HCT116 (cell line): Measurements from ENCODE around the gene CD200R1L. TPM values are rescaled to one million over a fixed set of nuclear protein-coding genes. Genes with fewer than 3 reads are reported as not detected.

ENCODE experiments used
- ATAC-seq: fragments of 200-7000 bp; cut with Tn5 transposase; 2 replicates; pipeline ENCODE4 v1.9.1; 2020; ENCODE audit warnings: mild to moderate bottlenecking, moderate library complexity
- BruUV-seq: library from RNA; stranded (reverse); fragments of 400-500 nt; replicated peaks from 2 replicates; lab custom pipeline; 2021; lab: Mats Ljungman, UMichigan
- CTCF ChIA-PET: fragments of 300-600 bp; sonication (Branson Sonifier 250); formaldehyde crosslinking; loops from one replicate; lab custom pipeline; 2021; ENCODE audit warnings: antibody characterized with exemption; lab: Charles Lee
- POLR2A ChIA-PET: fragments of 300-600, 350-600 bp; sonication (Branson Sonifier 250); formaldehyde crosslinking; loops from one replicate; lab custom pipeline; 2021; ENCODE audit warnings: antibody characterized with exemption; lab: Charles Lee
- RAD21 ChIA-PET, 2 experiments: fragments of 300-600 bp; sonication (Branson Sonifier 250); formaldehyde crosslinking; loops; one replicate each; lab custom pipeline; 2023; ENCODE audit warnings: low total read pairs in 2 of 2; ENCODE audit not compliant: uncharacterized antibody in 2 of 2, unreplicated experiment in 2 of 2, low non-redundant PET in 1 of 2; lab: Charles Lee
- DNase-seq: peaks from one replicate; pipeline ENCODE4 v3.0.0-alpha.2; 2010; ENCODE audit warnings: low read depth, low spot score
- H2AFZ ChIP-seq: fragments of 200-600 bp; shearing (Covaris generic), sonication (generic); 2 replicates; pipeline ENCODE4 v1.6.1; 2017; ENCODE audit warnings: low read depth, mixed run types, mixed read lengths, antibody characterized with exemption, low read length; ENCODE audit not compliant: poor library complexity, severe bottlenecking
- H3K27ac ChIP-seq: 2 replicates; pipeline ENCODE4 v1.5.1; 2012; ENCODE audit warnings: low read depth, low read length
- H3K27me3 ChIP-seq: fragments of 200-600 bp; sonication (generic); 2 replicates; pipeline ENCODE4 v1.6.1; 2016; ENCODE audit warnings: mixed run types, low read length, mixed read lengths; ENCODE audit not compliant: insufficient read depth
- H3K36me3 ChIP-seq, 2 experiments: fragments of 200-500 bp in 1 of 2; fragments of 200-600 bp in 1 of 2; sonication (Bioruptor generic) in 1 of 2; sonication (generic) in 1 of 2; 2 replicates each; pipeline versions ENCODE4 v1.5.1 to v1.6.1; 2014 to 2016; ENCODE audit warnings: low read length in 2 of 2, inconsistent platforms in 1 of 2, mixed read lengths in 1 of 2, mixed run types in 1 of 2; ENCODE audit not compliant: insufficient read depth in 2 of 2, control insufficient read depth in 1 of 2
- H3K4me1 ChIP-seq, 2 experiments: fragments of 200-600 bp in 1 of 2; sonication (generic) in 1 of 2; 2 replicates each; pipeline versions ENCODE4 v1.5.1 to v1.6.1; 2012 to 2017; ENCODE audit warnings: low read length in 2 of 2, inconsistent platforms in 1 of 2, mild to moderate bottlenecking in 1 of 2, mixed read lengths in 1 of 2, mixed run types in 1 of 2, moderate library complexity in 1 of 2; ENCODE audit not compliant: insufficient read depth in 2 of 2, control insufficient read depth in 1 of 2
- H3K4me2 ChIP-seq: fragments of 200-600 bp; sonication (generic); 2 replicates; pipeline ENCODE4 v1.6.1; 2017; ENCODE audit warnings: mixed run types, low read length, mixed read lengths
- H3K4me3 ChIP-seq, 2 experiments: fragments of 200-600 bp in 1 of 2; sonication (generic) in 1 of 2; replicated peaks in 1 of 2; 2 replicates each; pipeline ENCODE4 v1.5.1; 2011 to 2016; ENCODE audit warnings: low read length in 2 of 2, control low read depth in 1 of 2, low read depth in 1 of 2, mild to moderate bottlenecking in 1 of 2, mixed read lengths in 1 of 2, mixed run types in 1 of 2
- H3K79me2 ChIP-seq: fragments of 200-600 bp; sonication (generic); 2 replicates; pipeline ENCODE4 v1.6.1; 2017; ENCODE audit warnings: mild to moderate bottlenecking, mixed run types, low read length, moderate library complexity, mixed read lengths; ENCODE audit not compliant: insufficient read depth
- H3K9ac ChIP-seq: fragments of 200-600 bp; sonication (generic); 2 replicates; pipeline ENCODE4 v1.6.1; 2016; ENCODE audit warnings: low read length, mixed read lengths
- H3K9me2 ChIP-seq: fragments of 200-600 bp; sonication (generic), shearing (Covaris generic); 2 replicates; pipeline ENCODE4 v1.6.1; 2017; ENCODE audit warnings: mixed run types, mild to moderate bottlenecking, moderate library complexity; ENCODE audit not compliant: insufficient read depth
- H3K9me3 ChIP-seq, 2 experiments: fragments of 200-500 bp in 1 of 2; fragments of 200-600 bp in 1 of 2; sonication (Bioruptor generic) in 1 of 2; sonication (generic) in 1 of 2; 2 replicates each; pipeline ENCODE4 v1.6.1; 2014 to 2017; ENCODE audit warnings: low read length in 2 of 2, mixed read lengths in 2 of 2, inconsistent platforms in 1 of 2, low read depth in 1 of 2, mild to moderate bottlenecking in 1 of 2, mixed run types in 1 of 2, moderate library complexity in 1 of 2; ENCODE audit not compliant: control insufficient read depth in 1 of 2, insufficient read depth in 1 of 2
- H4K20me1 ChIP-seq: fragments of 200-600 bp; sonication (generic), shearing (Covaris generic); 2 replicates; pipeline ENCODE4 v1.6.1; 2017; ENCODE audit warnings: mixed run types, mild to moderate bottlenecking, moderate library complexity; ENCODE audit not compliant: insufficient read depth
- EZH2phosphoT487 ChIP-seq: fragments of 200-600 bp; IDR thresholded peaks from 2 replicates; pipeline ENCODE4 v1.6.1; 2018; ENCODE audit warnings: antibody characterized with exemption, borderline replicate concordance
- FOSL1 ChIP-seq: IDR thresholded peaks from 2 replicates; pipeline ENCODE4 v1.6.1; 2012; ENCODE audit warnings: low read depth
- MAX ChIP-seq: IDR thresholded peaks from 2 replicates; pipeline ENCODE4 v1.6.1; 2012
- POLR2AphosphoS5 ChIP-seq: IDR thresholded peaks from 2 replicates; pipeline ENCODE4 v1.6.1; 2011; ENCODE audit warnings: mild to moderate bottlenecking, low read depth, low read length, moderate library complexity
- RAD21 ChIP-seq: IDR thresholded peaks from 2 replicates; pipeline ENCODE4 v1.6.1; 2012; ENCODE audit warnings: low read depth, mild to moderate bottlenecking
- REST ChIP-seq: IDR thresholded peaks from 2 replicates; pipeline ENCODE4 v1.6.1; 2012; ENCODE audit warnings: low read depth
- intact Hi-C: fragments of 100-400 bp; cut with micrococcal nuclease; formaldehyde crosslinking; loops from 2 replicates; pipeline ENCODE4 v1.10.0; 2022
- total RNA-seq: library from RNA; stranded (reverse); gene quantifications from one replicate; pipeline ENCODE4 v1.2.1, GENCODE V29; 2021; ENCODE audit not compliant: unreplicated experiment

The CD200R1L gene
- total RNA-seq, 1 experiment from 2014 or later = not detected

- TF ChIP-seq RAD21 = no peak
- TF ChIP-seq POLR2AphosphoS5 = no peak
- no peak for TF ChIP-seq FOSL1
These were observed 1.0 kb upstream of the CD200R1L start (continued) for GRCh38 chr3:112847692-112848091.

- POLR2A ChIA-PET = no interaction called here
- H3K27me3 ChIP-seq = no peaks in the 10 kb centered on the region
These were observed 892 bp downstream of the CD200R1L start for GRCh38 chr3:112845772-112846171.

More at GRCh38 chr3:112845772-112846171, 892 bp downstream of the CD200R1L start:
- Histone ChIP-seq H3K9ac (no peak overlapping the region), H3K4me3 (no peak overlapping the region), H3K4me2 (no peak overlapping the region), H3K79me2 (no peaks in the 10 kb centered on the region), H3K27ac (no peak overlapping the region), H3K36me3 (no peaks in the 10 kb centered on the region), H4K20me1 (no peaks in the 10 kb centered on the region), H3K4me1 (no peaks in the 10 kb centered on the region), H3K9me3 (no peaks in the 10 kb centered on the region), H3K9me2 (no peaks in the 10 kb centered on the region), H2AFZ (no peak overlapping the region)
- ChIA-PET RAD21 (no interaction called here), CTCF (no interaction called here)
- BruUV-seq = no TSS peak
- TF ChIP-seq REST = no peak
- TF ChIP-seq EZH2phosphoT487 = no peak
- no peak for TF ChIP-seq MAX
- no peak for TF ChIP-seq RAD21
- no peak for DNase-seq
- ATAC-seq = no peak
- intact Hi-C loops = no loop called here
